Measurements from ENCODE around the gene CFHR5.

CFHR5 gene

DNA sequence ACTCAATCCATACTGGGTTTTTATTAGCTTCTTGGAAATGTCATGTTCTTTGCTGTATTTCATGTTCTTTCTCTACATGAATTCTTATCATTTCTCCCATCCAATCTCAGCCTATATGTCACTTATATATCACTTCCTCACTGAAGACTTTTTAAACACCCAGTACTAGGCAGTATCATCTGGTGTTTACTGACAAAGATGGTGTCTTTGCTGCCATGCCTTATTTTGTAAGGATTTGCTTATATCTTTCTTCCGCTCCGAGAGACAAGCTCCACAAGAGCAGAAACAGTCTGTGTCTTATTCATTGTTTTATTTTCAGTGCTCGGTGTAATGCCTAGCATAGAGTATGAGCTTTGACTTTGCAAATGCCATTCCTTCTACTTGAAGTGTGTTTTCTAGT is 59.5 kb downstream of the CFHR5 start:
- TF ChIP-seq, protein P1, sequence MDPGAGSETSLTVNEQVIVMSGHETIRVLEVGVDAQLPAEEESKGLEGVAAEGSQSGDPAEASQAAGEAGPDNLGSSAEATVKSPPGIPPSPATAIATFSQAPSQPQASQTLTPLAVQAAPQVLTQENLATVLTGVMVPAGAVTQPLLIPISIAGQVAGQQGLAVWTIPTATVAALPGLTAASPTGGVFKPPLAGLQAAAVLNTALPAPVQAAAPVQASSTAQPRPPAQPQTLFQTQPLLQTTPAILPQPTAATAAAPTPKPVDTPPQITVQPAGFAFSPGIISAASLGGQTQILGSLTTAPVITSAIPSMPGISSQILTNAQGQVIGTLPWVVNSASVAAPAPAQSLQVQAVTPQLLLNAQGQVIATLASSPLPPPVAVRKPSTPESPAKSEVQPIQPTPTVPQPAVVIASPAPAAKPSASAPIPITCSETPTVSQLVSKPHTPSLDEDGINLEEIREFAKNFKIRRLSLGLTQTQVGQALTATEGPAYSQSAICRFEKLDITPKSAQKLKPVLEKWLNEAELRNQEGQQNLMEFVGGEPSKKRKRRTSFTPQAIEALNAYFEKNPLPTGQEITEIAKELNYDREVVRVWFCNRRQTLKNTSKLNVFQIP (CRISPR knock-in tag; IDR thresholded peaks at IDR 0.05; ENCODE audit: borderline replicate concordance, low read depth) = no peak
- TF ChIP-seq ZNF8 (CRISPR knock-in tag; IDR thresholded peaks at IDR 0.05) (no peak), ZNF70 (CRISPR knock-in tag; IDR thresholded peaks at IDR 0.05) (no peak), ZFP3 (CRISPR knock-in tag; IDR thresholded peaks at IDR 0.05) (no peak), ZNF565 (CRISPR knock-in tag; conservative IDR thresholded peaks at IDR 0.05; ENCODE audit: low read depth) (no peak), TSHZ2 (CRISPR knock-in tag; IDR thresholded peaks at IDR 0.05) (no peak), ISL1 (CRISPR knock-in tag; IDR thresholded peaks at IDR 0.05) (no peak), CSDC2 (CRISPR knock-in tag; IDR thresholded peaks at IDR 0.05) (no peak), TOX (CRISPR knock-in tag; IDR thresholded peaks at IDR 0.05; ENCODE audit: borderline replicate concordance) (no peak), BACH2 (CRISPR knock-in tag; IDR thresholded peaks at IDR 0.05; ENCODE audit: borderline replicate concordance) (no peak), RARB (CRISPR knock-in tag; IDR thresholded peaks at IDR 0.05) (no peak), ESRRG (CRISPR knock-in tag; IDR thresholded peaks at IDR 0.05) (no peak), TCF4 (CRISPR knock-in tag; IDR thresholded peaks at IDR 0.05; ENCODE audit: borderline replicate concordance) (no peak), GLIS3 (CRISPR knock-in tag; IDR thresholded peaks at IDR 0.05) (no peak)
- TF ChIP-seq, protein P2, sequence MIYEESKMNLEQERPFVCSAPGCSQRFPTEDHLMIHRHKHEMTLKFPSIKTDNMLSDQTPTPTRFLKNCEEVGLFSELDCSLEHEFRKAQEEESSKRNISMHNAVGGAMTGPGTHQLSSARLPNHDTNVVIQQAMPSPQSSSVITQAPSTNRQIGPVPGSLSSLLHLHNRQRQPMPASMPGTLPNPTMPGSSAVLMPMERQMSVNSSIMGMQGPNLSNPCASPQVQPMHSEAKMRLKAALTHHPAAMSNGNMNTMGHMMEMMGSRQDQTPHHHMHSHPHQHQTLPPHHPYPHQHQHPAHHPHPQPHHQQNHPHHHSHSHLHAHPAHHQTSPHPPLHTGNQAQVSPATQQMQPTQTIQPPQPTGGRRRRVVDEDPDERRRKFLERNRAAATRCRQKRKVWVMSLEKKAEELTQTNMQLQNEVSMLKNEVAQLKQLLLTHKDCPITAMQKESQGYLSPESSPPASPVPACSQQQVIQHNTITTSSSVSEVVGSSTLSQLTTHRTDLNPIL (CRISPR knock-in tag; IDR thresholded peaks at IDR 0.05; ENCODE audit: low read depth) = no peak
- TF ChIP-seq, protein P3, sequence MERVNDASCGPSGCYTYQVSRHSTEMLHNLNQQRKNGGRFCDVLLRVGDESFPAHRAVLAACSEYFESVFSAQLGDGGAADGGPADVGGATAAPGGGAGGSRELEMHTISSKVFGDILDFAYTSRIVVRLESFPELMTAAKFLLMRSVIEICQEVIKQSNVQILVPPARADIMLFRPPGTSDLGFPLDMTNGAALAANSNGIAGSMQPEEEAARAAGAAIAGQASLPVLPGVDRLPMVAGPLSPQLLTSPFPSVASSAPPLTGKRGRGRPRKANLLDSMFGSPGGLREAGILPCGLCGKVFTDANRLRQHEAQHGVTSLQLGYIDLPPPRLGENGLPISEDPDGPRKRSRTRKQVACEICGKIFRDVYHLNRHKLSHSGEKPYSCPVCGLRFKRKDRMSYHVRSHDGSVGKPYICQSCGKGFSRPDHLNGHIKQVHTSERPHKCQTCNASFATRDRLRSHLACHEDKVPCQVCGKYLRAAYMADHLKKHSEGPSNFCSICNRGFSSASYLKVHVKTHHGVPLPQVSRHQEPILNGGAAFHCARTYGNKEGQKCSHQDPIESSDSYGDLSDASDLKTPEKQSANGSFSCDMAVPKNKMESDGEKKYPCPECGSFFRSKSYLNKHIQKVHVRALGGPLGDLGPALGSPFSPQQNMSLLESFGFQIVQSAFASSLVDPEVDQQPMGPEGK (CRISPR knock-in tag; IDR thresholded peaks at IDR 0.05; ENCODE audit: borderline replicate concordance) = no peak
- no peak for ATAC-seq

- ATAC-seq = peak; percentile 77
- no peak for TF ChIP-seq ZC3H10 (CRISPR knock-in tag; IDR thresholded peaks at IDR 0.05)
- TF ChIP-seq SNAI2 (CRISPR knock-in tag; IDR thresholded peaks at IDR 0.05) = no peak
- TF ChIP-seq TSHZ2 (CRISPR knock-in tag; IDR thresholded peaks at IDR 0.05) = no peak
- no peak for TF ChIP-seq ZFP30 (CRISPR knock-in tag; IDR thresholded peaks at IDR 0.05)
- no peak for TF ChIP-seq ZNF8 (CRISPR knock-in tag; IDR thresholded peaks at IDR 0.05)
These were observed 64.4 kb downstream of the CFHR5 start for GRCh38 chr1:197041486-197042353.
